Left ventricle myocardium inferior (tissue), 1 donor: ENCODE data around the gene GRID1. TPM values are rescaled to one million over a fixed set of nuclear protein-coding genes. Genes with fewer than 3 reads are reported as not detected.

ENCODE experiments used
- DNase-seq: peaks from one replicate; pipeline ENCODE4 v3.0.0-alpha.2; 2020
- H3K27ac ChIP-seq: fragments of 200-600 bp; replicated peaks from 2 replicates; pipeline ENCODE4 v1.8.0; 2021
- H3K27me3 ChIP-seq: fragments of 200-600 bp; 2 replicates; pipeline ENCODE4 v1.8.0; 2021; ENCODE audit warnings: low read depth
- H3K36me3 ChIP-seq: fragments of 200-600 bp; 2 replicates; pipeline ENCODE4 v1.8.0; 2021
- H3K4me1 ChIP-seq: fragments of 200-600 bp; 2 replicates; pipeline ENCODE4 v1.8.0; 2021
- H3K4me3 ChIP-seq: fragments of 200-600 bp; 2 replicates; pipeline ENCODE4 v1.8.0; 2021; ENCODE audit warnings: mild to moderate bottlenecking, moderate library complexity
- H3K9me3 ChIP-seq: fragments of 200-600 bp; replicated peaks from 2 replicates; pipeline ENCODE4 v1.8.0; 2021
- CTCF ChIP-seq: fragments of 200-600 bp; IDR thresholded peaks from 2 replicates; pipeline ENCODE4 v1.8.0; 2021; ENCODE audit warnings: antibody characterized with exemption, mild to moderate bottlenecking, borderline replicate concordance
- intact Hi-C: fragments of 100-400 bp; cut with micrococcal nuclease; formaldehyde crosslinking; loops from one replicate; pipeline ENCODE4 v1.11.0; 2022
- total RNA-seq: library from RNA; stranded (reverse); fragmentation: NEBNext Ultra II Directional; extraction: Animal tissue kit (Norgen Biotek cat#: 25700); gene quantifications from one replicate; pipeline ENCODE4 v1.2.1, GENCODE V29; 2021
- donor health status: DM: no; HTN: yes; CAD: no; lungs with severe emphysema.

The GRID1 gene
- total RNA-seq, 1 donor from 2014 or later, result 1.6 TPM

- no peaks in the 10 kb centered on the region for H3K9me3 ChIP-seq
- intact Hi-C loops, result no loop called here
- no peaks in the 10 kb centered on the region for H3K4me1 ChIP-seq
- H3K36me3 ChIP-seq, result no peaks in the 10 kb centered on the region
- H3K4me3 ChIP-seq, result no peak overlapping the region
- no peak for DNase-seq
- H3K27ac ChIP-seq, result no peak overlapping the region
- peaks cover 3% of the 10 kb centered on the region for H3K27me3 ChIP-seq
- TF ChIP-seq CTCF, result no peak
Observed at GRCh38 chr10:85604136-85604725, 762.4 kb downstream of the GRID1 start.

- Histone ChIP-seq H3K9me3 (no peaks in the 10 kb centered on the region), H3K27me3 (peaks cover 11% of the 10 kb centered on the region), H3K36me3 (no peaks in the 10 kb centered on the region), H3K4me3 (no peak overlapping the region), H3K27ac (no peak overlapping the region), H3K4me1 (no peaks in the 10 kb centered on the region)
- no peak for TF ChIP-seq CTCF
- intact Hi-C loops, result no loop called here
- no peak for DNase-seq
Observed at GRCh38 chr10:85603151-85603940, 763.2 kb downstream of the GRID1 start.

GRCh38 chr10:85602713-85603112, 763.9 kb downstream of the GRID1 start:
- intact Hi-C loops, result no loop called here
- Histone ChIP-seq H3K9me3 (no peaks in the 10 kb centered on the region), H3K4me3 (no peak overlapping the region), H3K36me3 (no peaks in the 10 kb centered on the region), H3K4me1 (no peaks in the 10 kb centered on the region), H3K27ac (no peak overlapping the region), H3K27me3 (peaks cover 11% of the 10 kb centered on the region)
- no peak for TF ChIP-seq CTCF
- DNase-seq, result no peak

- intact Hi-C loops, result no loop called here
- H3K4me3 ChIP-seq, result no peak overlapping the region
- H3K9me3 ChIP-seq, result no peaks in the 10 kb centered on the region
- H3K4me1 ChIP-seq, result no peaks in the 10 kb centered on the region
- no peak overlapping the region for H3K27ac ChIP-seq
- TF ChIP-seq CTCF, result no peak
- H3K36me3 ChIP-seq, result no peaks in the 10 kb centered on the region
- peaks cover 13% of the 10 kb centered on the region for H3K27me3 ChIP-seq
- DNase-seq, result no peak
Observed at GRCh38 chr10:85602306-85602705, 764.3 kb downstream of the GRID1 start.

- peaks cover 19% of the 10 kb centered on the region for H3K27me3 ChIP-seq
- H3K4me1 ChIP-seq, result no peaks in the 10 kb centered on the region
- no peaks in the 10 kb centered on the region for H3K36me3 ChIP-seq
- no peak for DNase-seq
- no peaks in the 10 kb centered on the region for H3K9me3 ChIP-seq
- H3K27ac ChIP-seq, result no peak overlapping the region
- intact Hi-C loops, result no loop called here
- H3K4me3 ChIP-seq, result no peak overlapping the region
- TF ChIP-seq CTCF, result no peak
Observed at GRCh38 chr10:85601526-85601925, 765.1 kb downstream of the GRID1 start.
